KMS-11 (cell line): Measurements from ENCODE around the gene RCN1.

Source experiments
- H2AFZ ChIP-seq: fragments of 200-600 bp; sonication (generic); 2 replicates; pipeline ENCODE4 v1.6.1; 2016; ENCODE audit warnings: antibody characterized with exemption, mixed run types, low read depth
- H3K27ac ChIP-seq: fragments of 200-600 bp; sonication (generic); 2 replicates; pipeline ENCODE4 v1.6.1; 2016; ENCODE audit warnings: mild to moderate bottlenecking, mixed run types
- H3K27me3 ChIP-seq: fragments of 200-600 bp; sonication (generic); 2 replicates; pipeline ENCODE4 v1.6.1; 2017; ENCODE audit warnings: mild to moderate bottlenecking, low read depth, mixed run types, moderate library complexity; ENCODE audit not compliant: insufficient read depth
- H3K36me3 ChIP-seq: fragments of 200-600 bp; sonication (generic); 2 replicates; pipeline ENCODE4 v1.6.1; 2017; ENCODE audit warnings: mild to moderate bottlenecking, mixed run types; ENCODE audit not compliant: insufficient read depth
- H3K4me1 ChIP-seq: fragments of 200-600 bp; sonication (generic); 2 replicates; pipeline ENCODE4 v1.6.1; 2016; ENCODE audit warnings: mild to moderate bottlenecking, low read depth, mixed run types; ENCODE audit not compliant: poor library complexity, severe bottlenecking
- H3K4me2 ChIP-seq: fragments of 200-600 bp; sonication (generic); 2 replicates; pipeline ENCODE4 v1.7.0; 2016; ENCODE audit warnings: mild to moderate bottlenecking, mixed run types
- H3K4me3 ChIP-seq: fragments of 200-600 bp; sonication (generic); IDR thresholded peaks from 2 replicates; pipeline ENCODE4 v1.6.1; 2017; ENCODE audit warnings: low read depth, low read length, mixed read lengths; ENCODE audit not compliant: insufficient read depth
- H3K79me2 ChIP-seq: fragments of 200-600 bp; sonication (generic); 2 replicates; pipeline ENCODE4 v1.6.1; 2016; ENCODE audit warnings: low read depth, mixed run types; ENCODE audit not compliant: insufficient read depth
- H3K9ac ChIP-seq: fragments of 200-600 bp; sonication (generic); 2 replicates; pipeline ENCODE4 v1.6.1; 2016; ENCODE audit warnings: mild to moderate bottlenecking, mixed run types
- H4K20me1 ChIP-seq: fragments of 200-600 bp; sonication (generic); 2 replicates; pipeline ENCODE4 v1.6.1; 2016; ENCODE audit warnings: mild to moderate bottlenecking, mixed run types; ENCODE audit not compliant: insufficient read depth
- CTCF ChIP-seq: fragments of 200-600 bp; sonication (generic); conservative IDR thresholded peaks from 2 replicates; pipeline ENCODE4 v1.6.1; 2017; ENCODE audit warnings: low read depth, mild to moderate bottlenecking, antibody characterized with exemption, low read length, moderate library complexity, mixed read lengths

Gene RCN1

GRCh38 chr11:32068134-32068870 is 22.6 kb upstream of the RCN1 start:
- Histone ChIP-seq H3K9ac (no peak overlapping the region), H2AFZ (no peak overlapping the region), H3K4me3 (no peak overlapping the region), H3K36me3 (no peaks in the 10 kb centered on the region), H3K4me2 (no peak overlapping the region), H3K27ac (no peak overlapping the region), H3K4me1 (no peaks in the 10 kb centered on the region), H4K20me1 (no peaks in the 10 kb centered on the region), H3K79me2 (no peaks in the 10 kb centered on the region), H3K27me3 (no peaks in the 10 kb centered on the region)
- no peak for TF ChIP-seq CTCF

- Histone ChIP-seq H3K4me1 (no peaks in the 10 kb centered on the region), H2AFZ (no peak overlapping the region), H4K20me1 (no peaks in the 10 kb centered on the region), H3K27me3 (no peaks in the 10 kb centered on the region), H3K79me2 (no peaks in the 10 kb centered on the region), H3K27ac (no peak overlapping the region), H3K36me3 (no peaks in the 10 kb centered on the region), H3K4me3 (no peak overlapping the region), H3K4me2 (no peak overlapping the region), H3K9ac (no peak overlapping the region)
- no peak for TF ChIP-seq CTCF
Observed at GRCh38 chr11:32069361-32070058, 21.4 kb upstream of the RCN1 start.

GRCh38 chr11:32070692-32071091 is 20.2 kb upstream of the RCN1 start:
- no peak overlapping the region for H3K27ac ChIP-seq
- H4K20me1 ChIP-seq: no peaks in the 10 kb centered on the region
- TF ChIP-seq CTCF: no peak
- no peak overlapping the region for H3K9ac ChIP-seq
- no peak overlapping the region for H3K4me3 ChIP-seq
- no peaks in the 10 kb centered on the region for H3K79me2 ChIP-seq
- H3K4me2 ChIP-seq: no peak overlapping the region
- H3K4me1 ChIP-seq: no peaks in the 10 kb centered on the region
- no peak overlapping the region for H2AFZ ChIP-seq
- H3K36me3 ChIP-seq: no peaks in the 10 kb centered on the region
- H3K27me3 ChIP-seq: no peaks in the 10 kb centered on the region

- H3K27me3 ChIP-seq: no peaks in the 10 kb centered on the region
- H3K36me3 ChIP-seq: no peaks in the 10 kb centered on the region
- no peaks in the 10 kb centered on the region for H3K79me2 ChIP-seq
- no peak overlapping the region for H3K9ac ChIP-seq
- TF ChIP-seq CTCF: no peak
- no peak overlapping the region for H3K4me3 ChIP-seq
- no peak overlapping the region for H3K4me2 ChIP-seq
- no peaks in the 10 kb centered on the region for H4K20me1 ChIP-seq
- no peaks in the 10 kb centered on the region for H3K4me1 ChIP-seq
- no peak overlapping the region for H3K27ac ChIP-seq
- H2AFZ ChIP-seq: no peak overlapping the region
Observed at GRCh38 chr11:32071811-32072210, 19.1 kb upstream of the RCN1 start.
